KMS-11 (cell line): ENCODE results near the gene RPL4.
"Not testable (repeated sequence)": the region's sequence is repeated elsewhere in the genome, so short reads cannot be mapped to it uniquely, and the experiment has no call there.

Source experiments
- H2AFZ ChIP-seq: fragments of 200-600 bp; sonication (generic); 2 replicates; pipeline ENCODE4 v1.6.1; 2016; ENCODE audit warnings: antibody characterized with exemption, mixed run types, low read depth
- H3K27ac ChIP-seq: fragments of 200-600 bp; sonication (generic); 2 replicates; pipeline ENCODE4 v1.6.1; 2016; ENCODE audit warnings: mild to moderate bottlenecking, mixed run types
- H3K27me3 ChIP-seq: fragments of 200-600 bp; sonication (generic); 2 replicates; pipeline ENCODE4 v1.6.1; 2017; ENCODE audit warnings: mild to moderate bottlenecking, low read depth, mixed run types, moderate library complexity; ENCODE audit not compliant: insufficient read depth
- H3K36me3 ChIP-seq: fragments of 200-600 bp; sonication (generic); 2 replicates; pipeline ENCODE4 v1.6.1; 2017; ENCODE audit warnings: mild to moderate bottlenecking, mixed run types; ENCODE audit not compliant: insufficient read depth
- H3K4me1 ChIP-seq: fragments of 200-600 bp; sonication (generic); 2 replicates; pipeline ENCODE4 v1.6.1; 2016; ENCODE audit warnings: mild to moderate bottlenecking, low read depth, mixed run types; ENCODE audit not compliant: poor library complexity, severe bottlenecking
- H3K4me2 ChIP-seq: fragments of 200-600 bp; sonication (generic); 2 replicates; pipeline ENCODE4 v1.7.0; 2016; ENCODE audit warnings: mild to moderate bottlenecking, mixed run types
- H3K4me3 ChIP-seq: fragments of 200-600 bp; sonication (generic); IDR thresholded peaks from 2 replicates; pipeline ENCODE4 v1.6.1; 2017; ENCODE audit warnings: low read depth, low read length, mixed read lengths; ENCODE audit not compliant: insufficient read depth
- H3K79me2 ChIP-seq: fragments of 200-600 bp; sonication (generic); 2 replicates; pipeline ENCODE4 v1.6.1; 2016; ENCODE audit warnings: low read depth, mixed run types; ENCODE audit not compliant: insufficient read depth
- H3K9ac ChIP-seq: fragments of 200-600 bp; sonication (generic); 2 replicates; pipeline ENCODE4 v1.6.1; 2016; ENCODE audit warnings: mild to moderate bottlenecking, mixed run types
- H4K20me1 ChIP-seq: fragments of 200-600 bp; sonication (generic); 2 replicates; pipeline ENCODE4 v1.6.1; 2016; ENCODE audit warnings: mild to moderate bottlenecking, mixed run types; ENCODE audit not compliant: insufficient read depth
- TF ChIP-seq, protein P1 (sequence below): fragments of 200-600 bp; sonication (generic); conservative IDR thresholded peaks from 2 replicates; pipeline ENCODE4 v1.6.1; 2017; ENCODE audit warnings: low read depth, mild to moderate bottlenecking, antibody characterized with exemption, low read length, moderate library complexity, mixed read lengths

Gene RPL4

DNA sequence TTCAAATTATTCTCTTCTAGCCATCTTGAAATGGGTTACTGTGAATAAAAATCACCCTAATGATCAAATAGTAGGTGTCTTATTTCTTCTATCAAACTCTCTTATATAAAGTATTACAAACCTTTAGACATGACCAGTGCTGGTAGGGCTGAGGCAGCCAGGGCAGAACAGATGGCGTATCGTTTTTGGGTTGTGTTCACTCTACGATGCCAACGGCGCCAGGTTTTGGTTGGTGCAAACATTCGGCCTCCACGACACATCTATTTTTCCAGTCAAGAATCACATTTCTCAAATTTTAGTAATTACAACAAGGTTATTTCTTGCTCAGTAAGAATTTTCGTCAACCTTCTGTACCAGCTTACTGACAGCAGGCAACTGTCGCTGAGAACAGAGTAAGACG lies 2.2 kb downstream of the RPL4 start:
- Histone ChIP-seq H3K4me1 (peaks cover 65% of the 10 kb centered on the region), H3K27me3 (no peaks in the 10 kb centered on the region), H3K36me3 (peaks cover 36% of the 10 kb centered on the region), H3K27ac (peak overlapping the region; percentile 96; the same call in 1 of the 2 replicates), H3K4me3 (no peak overlapping the region), H3K4me2 (peak overlapping the region; percentile 97), H3K9ac (peak overlapping the region; percentile 98; the same call in 1 of the 2 replicates), H3K79me2 (peaks cover 73% of the 10 kb centered on the region), H2AFZ (no peak overlapping the region), H4K20me1 (peaks cover 13% of the 10 kb centered on the region)
- TF ChIP-seq, protein P1, sequence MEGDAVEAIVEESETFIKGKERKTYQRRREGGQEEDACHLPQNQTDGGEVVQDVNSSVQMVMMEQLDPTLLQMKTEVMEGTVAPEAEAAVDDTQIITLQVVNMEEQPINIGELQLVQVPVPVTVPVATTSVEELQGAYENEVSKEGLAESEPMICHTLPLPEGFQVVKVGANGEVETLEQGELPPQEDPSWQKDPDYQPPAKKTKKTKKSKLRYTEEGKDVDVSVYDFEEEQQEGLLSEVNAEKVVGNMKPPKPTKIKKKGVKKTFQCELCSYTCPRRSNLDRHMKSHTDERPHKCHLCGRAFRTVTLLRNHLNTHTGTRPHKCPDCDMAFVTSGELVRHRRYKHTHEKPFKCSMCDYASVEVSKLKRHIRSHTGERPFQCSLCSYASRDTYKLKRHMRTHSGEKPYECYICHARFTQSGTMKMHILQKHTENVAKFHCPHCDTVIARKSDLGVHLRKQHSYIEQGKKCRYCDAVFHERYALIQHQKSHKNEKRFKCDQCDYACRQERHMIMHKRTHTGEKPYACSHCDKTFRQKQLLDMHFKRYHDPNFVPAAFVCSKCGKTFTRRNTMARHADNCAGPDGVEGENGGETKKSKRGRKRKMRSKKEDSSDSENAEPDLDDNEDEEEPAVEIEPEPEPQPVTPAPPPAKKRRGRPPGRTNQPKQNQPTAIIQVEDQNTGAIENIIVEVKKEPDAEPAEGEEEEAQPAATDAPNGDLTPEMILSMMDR, result no peak

DNA sequence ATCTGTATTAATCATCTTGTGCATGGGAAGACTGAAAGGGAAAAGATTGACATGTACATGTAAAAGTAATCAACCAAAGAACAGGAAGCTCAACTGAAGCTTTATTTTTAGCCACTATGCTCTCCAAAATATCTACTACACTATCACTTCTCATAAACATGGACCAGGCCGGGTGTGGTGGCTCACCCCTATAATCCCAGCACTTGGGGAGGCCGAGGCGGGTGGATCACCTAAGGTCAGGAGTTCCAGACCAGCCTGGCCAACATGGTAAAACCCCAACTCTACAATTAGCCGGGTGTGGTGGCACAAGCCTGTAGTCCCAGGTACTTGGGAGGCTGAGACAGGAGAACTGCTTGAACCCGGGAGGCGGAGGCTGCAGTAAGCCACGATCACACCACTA lies 4.3 kb downstream of the RPL4 start:
- Histone ChIP-seq H4K20me1 (peaks cover 13% of the 10 kb centered on the region), H3K36me3 (peaks cover 36% of the 10 kb centered on the region), H3K4me1 (peaks cover 72% of the 10 kb centered on the region), H3K27ac (peak overlapping the region; percentile 96; the same call in 1 of the 2 replicates), H3K79me2 (peaks cover 72% of the 10 kb centered on the region)
- H3K9ac ChIP-seq, H3K4me2 ChIP-seq, H3K4me3 ChIP-seq, H2AFZ ChIP-seq, H3K27me3 ChIP-seq: not testable (repeated sequence)

DNA sequence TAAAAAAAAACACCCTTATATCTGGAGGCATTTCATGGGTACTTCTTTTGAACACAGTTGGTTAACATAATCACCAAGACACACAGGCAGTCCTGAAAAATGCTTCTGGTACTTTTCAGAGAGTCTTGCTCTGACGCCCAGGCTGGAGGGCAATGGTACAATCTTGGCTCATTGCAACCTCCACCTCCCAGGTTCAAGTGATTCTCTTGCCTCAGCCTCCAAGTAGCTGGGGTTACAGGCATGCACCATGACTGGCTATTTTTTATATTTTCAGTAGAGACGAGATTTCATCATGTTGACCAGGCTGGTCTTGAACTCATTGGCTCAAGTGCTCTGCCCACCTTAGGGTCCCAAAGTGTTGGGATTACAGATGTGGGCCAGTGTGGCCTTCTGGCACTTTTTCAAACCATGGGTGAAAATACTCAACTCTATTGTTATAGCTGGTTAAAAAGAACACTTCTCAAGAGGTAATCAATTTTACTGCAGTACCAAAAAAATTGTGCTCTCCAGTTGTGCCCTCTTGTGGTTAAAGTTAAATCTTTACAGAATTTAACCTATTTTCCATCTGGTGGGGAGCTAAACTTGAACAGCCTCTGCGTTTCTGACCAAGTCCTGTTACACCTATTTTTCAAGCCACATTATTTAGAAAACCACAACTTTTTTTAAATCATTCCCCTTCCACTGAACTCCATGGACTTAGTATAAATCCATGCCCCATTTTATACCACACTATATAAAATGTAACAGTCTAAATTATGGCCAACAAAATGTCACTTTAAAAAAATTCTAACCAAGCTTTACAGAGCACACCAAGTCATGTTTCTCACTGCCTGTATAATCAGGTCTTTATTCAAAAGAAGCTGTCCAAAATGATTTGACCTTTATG lies 5.9 kb downstream of the RPL4 start:
- Histone ChIP-seq H2AFZ (no peak overlapping the region), H3K27ac (peak overlapping the region; percentile 96), H3K36me3 (peaks cover 36% of the 10 kb centered on the region), H3K4me2 (peak overlapping the region; percentile 43; the same call in 1 of the 2 replicates), H3K4me1 (peaks cover 72% of the 10 kb centered on the region), H3K79me2 (peaks cover 63% of the 10 kb centered on the region), H4K20me1 (peaks cover 13% of the 10 kb centered on the region), H3K4me3 (no peak overlapping the region), H3K27me3 (no peaks in the 10 kb centered on the region), H3K9ac (peak overlapping the region; percentile 96; the same call in 1 of the 2 replicates)
- TF ChIP-seq, protein P1, result peak; percentile 55

DNA sequence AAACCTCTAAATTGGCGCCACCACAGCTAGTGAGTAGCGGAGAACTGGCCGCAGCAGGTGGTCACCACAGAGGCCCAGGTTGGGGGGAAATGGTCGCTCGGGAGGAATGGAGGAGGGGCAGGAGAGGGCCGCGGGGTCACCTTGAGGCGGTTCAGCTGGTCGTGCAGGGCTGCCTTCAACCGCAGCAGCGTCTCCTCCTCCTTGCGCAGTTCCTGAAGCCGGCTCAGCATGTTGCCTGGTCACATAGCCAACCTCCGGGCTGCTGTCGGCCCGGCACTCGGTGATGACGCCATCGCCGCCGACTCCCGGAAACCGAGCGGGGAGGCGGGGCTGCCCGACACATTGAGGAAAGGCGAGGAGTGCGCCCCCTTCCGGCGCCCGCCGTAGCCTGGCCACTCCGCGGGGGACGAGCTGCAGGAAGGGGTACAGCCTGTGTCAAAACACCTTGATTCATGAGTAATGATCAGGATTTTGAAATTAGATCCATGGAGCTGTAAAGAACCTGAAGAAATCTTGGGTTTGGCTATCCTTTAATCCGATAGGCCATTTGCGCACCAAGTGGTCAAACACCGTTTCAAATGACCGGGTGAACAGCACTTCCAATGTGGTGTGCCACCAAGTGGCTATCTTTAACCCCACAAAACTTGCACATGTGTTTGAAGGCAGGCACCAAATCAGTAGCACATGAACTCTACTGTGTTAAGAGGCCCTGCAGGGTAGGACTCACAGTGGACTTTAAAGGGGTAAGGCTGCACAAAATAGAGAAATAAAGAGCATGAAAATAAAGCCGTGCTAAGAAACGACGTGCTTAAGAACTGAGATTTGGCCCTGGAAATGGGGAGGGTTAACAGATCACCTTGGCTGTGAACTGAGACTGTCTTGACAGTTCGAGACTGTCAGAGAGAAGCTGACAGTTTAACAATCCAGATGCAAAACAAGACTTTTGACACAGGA lies 6.9 kb downstream of the RPL4 start, which contains the start of gene SNAPC5:
Gene SNAPC5, minus strand, starts transcription at position 261 of the 954 bp plus-strand sequence. Its CDS starts 31 bp downstream, at position 230.
- Histone ChIP-seq H3K4me2 (peak within 1 kb of the TSS; percentile 94), H3K4me3 (no peak within 1 kb of the TSS), H2AFZ (peak within 1 kb of the TSS; percentile 50; the same call in 1 of the 2 replicates), H3K4me1 (peaks cover 64% of the 10 kb centered on the region), H3K9ac (peak within 1 kb of the TSS; percentile 96), H3K36me3 (peaks cover 32% of the 10 kb centered on the region), H3K79me2 (peaks cover 53% of the 10 kb centered on the region), H3K27me3 (no peaks in the 10 kb centered on the region), H4K20me1 (peaks cover 13% of the 10 kb centered on the region), H3K27ac (peak within 1 kb of the TSS; percentile 96)
- TF ChIP-seq, protein P1, result peak; percentile 95
